T47D (cell line): ENCODE results near the gene PGF.

Experiments used
- DNase-seq, 2 experiments: peaks; one replicate each; pipeline versions ENCODE4 v3.0.0 to v3.0.0-alpha.2; 2011 to 2012; ENCODE audit warnings: low read depth in 1 of 2, low spot score in 1 of 2
- JUND ChIP-seq: IDR thresholded peaks from 2 replicates; pipeline ENCODE4 v1.6.1; 2012; ENCODE audit warnings: low read depth
- in situ Hi-C: cut with HindIII; loops from 2 replicates; pipeline ENCODE4 v1.10.0; 2016; ENCODE audit warnings: low sequenced_read_pairs, low pct_unique_long_range_greater_than_20kb

Gene PGF

DNA sequence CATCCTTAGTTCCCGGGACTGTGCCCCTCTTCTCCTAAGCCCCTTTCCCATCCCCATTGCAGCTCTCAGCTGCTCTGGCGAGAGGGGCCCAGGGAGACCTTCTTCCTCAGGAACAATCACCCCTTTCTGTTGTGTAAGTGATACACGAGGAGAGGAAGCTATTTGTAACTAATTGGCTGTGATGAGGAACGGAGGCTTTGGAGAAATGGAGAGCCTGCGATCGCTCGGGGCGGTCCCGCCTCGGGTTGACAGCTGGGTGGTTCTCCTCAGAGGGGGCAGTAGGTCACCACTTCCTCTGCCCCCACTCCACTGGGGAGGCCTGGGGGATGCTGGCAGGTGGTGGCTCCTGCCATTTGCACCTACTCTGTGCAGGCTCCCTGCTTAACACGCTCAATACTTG lies 6.6 kb upstream of the PGF start:
- in situ Hi-C loops: no loop called here
- DNase-seq: no peak
- TF ChIP-seq JUND: no peak

DNA sequence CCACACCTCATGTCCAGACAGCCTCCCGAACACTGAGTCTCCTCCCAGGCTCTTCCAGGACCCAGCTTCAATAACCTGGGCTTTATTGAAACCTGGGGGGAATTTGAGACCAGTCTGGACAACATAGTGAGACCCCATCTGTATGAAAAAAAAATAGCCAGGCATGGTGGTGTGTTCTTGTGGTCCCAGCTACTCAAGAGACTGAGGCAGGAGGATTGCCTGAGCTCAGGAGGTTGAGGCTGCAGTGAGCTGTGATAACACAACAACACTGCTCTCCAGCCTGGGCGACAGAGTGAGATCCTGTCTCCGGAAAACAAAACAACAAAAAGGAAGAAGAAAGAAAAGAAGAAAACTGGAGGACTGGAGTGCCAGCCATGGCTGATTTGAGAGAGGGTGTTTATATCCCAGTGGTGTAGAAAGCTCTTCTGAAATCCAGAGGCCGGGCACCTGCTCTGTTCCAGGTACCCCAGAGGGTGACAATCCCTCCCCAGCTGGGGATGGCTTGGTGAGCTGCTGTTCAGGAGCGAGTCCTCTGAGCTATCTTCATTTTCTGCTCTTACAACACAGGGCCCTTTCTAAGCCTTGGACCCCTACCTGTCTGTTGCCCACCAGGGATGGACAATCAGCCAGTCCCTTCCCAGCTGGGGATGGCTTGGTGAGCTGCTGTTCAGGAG lies 6.0 kb upstream of the PGF start:
- in situ Hi-C loops: no loop called here
- TF ChIP-seq JUND: no peak

DNA sequence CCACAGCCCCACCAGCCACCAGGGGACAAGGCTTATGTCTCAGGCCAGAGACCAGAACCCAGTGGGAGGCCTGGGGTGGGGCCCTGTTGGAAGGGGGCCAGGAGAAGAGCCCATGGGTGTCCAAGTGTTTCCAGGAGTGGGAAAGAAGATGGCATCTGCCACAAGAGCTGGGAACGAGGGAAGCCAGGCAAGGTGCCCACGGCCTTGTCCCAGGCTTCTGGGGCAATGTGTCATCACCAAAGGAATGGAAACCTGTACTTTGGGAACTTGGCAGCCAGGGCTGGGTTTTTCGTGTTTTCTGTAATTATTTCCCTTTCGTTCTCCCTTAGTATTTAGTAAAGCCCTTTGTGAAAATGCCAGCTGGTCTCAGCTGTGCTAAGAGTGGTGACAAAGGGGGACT lies 5.3 kb upstream of the PGF start:
- no peak for TF ChIP-seq JUND
- DNase-seq: no peak
- in situ Hi-C loops: no loop called here

More for the DNA sequence above, 6.0 kb upstream of the PGF start:
- DNase-seq: no peak

DNA sequence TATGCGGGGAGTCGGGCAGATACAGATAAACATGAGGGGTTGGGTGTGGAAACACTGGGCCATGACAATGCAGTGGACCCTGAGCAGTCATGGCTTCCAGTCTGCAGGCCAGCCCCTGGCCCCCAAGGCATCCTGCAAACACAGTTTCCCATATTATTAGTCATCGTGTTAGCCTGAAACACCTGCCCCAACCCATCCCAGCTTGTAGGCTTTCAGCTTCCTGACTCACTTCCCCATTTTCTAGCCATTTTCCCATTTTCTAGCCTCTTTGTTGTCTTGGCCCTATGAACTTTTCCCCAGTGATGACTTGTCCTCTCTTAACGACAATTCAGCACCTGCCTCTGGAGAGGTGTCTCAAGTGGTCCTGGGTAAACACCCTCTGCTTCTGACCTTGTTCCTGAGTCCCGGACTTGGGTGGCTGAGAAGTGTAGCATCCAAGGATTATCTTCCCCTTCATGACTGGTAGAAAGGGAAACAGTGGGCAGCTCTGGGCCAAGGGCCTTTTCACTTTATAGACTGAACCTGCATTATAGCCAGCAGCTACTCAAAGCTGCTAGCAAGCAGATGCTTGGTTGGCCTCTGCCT lies 4.3 kb upstream of the PGF start:
- in situ Hi-C loops: no loop called here
- no peak for DNase-seq
- TF ChIP-seq JUND: no peak

DNA sequence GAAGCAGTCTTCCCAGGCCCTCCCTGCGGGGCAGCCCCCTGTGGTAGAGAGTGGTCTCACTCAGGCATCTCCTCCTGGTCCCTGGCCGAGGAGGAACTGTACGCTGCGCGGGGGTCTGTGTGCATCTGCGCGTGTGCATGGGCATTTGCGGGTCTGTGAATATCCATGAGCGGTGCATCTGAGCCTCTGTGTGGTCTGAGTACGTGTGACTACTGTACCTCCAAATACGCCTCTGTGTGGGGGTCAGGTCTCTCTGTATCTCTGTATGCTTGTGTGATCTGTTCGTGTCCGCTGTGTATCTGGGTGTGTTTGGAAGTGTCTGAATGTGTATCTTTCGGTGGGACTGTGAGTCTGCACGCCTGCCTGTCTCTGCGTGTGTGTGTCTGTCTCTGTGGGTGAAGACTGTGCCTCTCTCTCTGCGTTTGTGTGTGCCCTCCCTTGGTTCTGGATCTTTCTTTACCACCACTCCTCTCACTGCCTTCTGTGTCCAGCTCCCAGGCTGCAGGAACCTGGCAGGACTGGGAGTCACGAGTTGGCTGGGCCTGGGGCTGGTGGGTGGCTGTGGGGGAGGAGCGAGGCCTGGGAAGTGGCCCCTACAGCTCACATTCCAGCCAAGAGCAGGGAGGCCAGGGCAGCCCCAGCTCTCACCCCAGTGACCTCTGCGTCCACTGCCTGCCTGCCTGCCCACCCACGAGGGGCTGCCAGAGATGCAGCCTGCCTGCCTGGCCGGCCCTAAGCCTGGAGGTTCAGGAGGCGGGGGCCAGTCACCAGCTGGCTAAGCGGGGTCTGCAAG lies 1.1 kb upstream of the PGF start:
- in situ Hi-C loops: no loop called here
- TF ChIP-seq JUND: no peak
- no peak for DNase-seq

DNA sequence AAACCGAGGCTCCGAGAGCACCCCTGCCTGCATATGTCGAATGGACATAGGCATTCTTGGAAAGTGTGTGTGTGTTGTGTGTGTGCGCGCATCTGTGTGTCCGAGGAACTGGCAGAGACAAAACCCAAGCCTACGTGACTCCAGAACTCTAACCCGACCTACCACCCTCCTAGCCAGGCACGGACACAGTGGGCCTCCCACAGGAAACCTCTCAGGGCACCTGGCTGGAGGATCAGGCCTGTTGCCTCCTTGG lies 556 bp upstream of the PGF start:
- no peak for DNase-seq
- in situ Hi-C loops: no loop called here
- TF ChIP-seq JUND: no peak

DNA sequence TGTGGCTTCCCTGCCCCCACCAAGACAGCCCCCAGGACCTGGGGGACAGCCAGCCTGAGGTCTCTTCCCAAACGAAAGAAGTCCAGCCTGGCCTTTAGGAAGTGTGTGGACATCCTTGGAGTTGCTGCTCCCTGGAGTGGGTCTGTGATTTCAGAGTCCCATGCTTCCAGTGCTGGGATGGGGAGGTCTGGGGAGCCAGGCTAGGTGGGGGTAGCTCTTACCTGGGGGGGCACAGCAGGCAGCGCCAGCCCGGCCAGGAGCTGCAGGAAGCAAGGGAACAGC lies 509 bp downstream of the PGF start:
- no peak for DNase-seq
- in situ Hi-C loops: no loop called here
- TF ChIP-seq JUND: no peak

DNA sequence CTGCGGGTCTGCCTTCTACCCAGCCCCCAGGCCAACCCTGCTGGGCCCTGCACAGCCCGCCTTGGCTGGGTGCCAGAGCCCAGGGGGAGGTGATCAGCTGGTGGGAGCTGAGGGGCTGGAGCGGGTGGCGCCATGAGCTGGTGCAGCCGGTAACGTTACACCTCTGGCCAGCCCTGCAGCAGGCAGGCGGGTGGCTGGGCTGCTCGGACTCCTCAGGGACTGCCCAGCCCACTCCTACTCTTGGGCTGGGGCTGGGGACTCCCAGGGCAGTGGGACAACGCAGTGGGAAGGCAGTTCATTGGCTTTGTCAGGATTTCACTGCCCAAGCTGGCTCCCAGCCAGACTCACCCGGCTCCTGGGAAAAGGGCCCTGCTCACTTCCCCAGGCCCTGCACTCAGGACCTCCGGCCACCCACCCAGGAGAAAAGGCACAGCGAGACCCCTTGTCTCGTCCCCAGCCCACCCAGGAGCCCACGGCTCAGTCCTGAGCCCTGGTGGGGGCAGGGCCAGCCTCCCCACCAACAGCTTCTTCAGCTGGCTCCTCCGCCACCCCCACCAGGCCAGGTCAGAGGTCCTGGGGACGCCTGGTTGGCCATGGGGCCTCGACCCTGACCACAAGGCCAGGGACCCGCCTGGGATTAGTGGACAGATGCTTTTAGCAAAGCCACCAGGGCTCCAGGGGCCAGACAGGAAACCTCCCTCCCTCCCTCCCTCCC lies 1.0 kb downstream of the PGF start:
- DNase-seq: no peak
- in situ Hi-C loops: no loop called here
- TF ChIP-seq JUND: no peak

DNA sequence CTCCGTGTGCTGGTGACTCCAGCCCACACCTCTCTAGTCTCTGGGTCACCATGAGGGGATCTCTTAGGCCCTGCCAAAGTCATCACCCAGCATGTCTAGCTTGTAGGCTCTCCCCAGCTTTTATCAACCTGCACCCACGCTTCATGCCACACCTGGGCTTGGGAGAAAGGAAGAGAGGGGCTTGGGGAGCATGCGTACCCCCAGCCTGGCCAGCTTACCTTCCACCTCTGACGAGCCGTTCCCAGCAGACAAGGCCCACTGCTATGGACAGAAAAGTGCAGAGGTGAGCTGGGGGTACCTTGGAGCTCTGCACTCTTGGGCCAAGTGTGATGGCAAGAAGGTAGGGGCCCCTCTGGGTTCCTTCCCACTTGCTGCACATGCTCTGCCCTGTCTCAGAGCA lies 1.7 kb downstream of the PGF start:
- TF ChIP-seq JUND: no peak
- DNase-seq: no peak
- in situ Hi-C loops: no loop called here

DNA sequence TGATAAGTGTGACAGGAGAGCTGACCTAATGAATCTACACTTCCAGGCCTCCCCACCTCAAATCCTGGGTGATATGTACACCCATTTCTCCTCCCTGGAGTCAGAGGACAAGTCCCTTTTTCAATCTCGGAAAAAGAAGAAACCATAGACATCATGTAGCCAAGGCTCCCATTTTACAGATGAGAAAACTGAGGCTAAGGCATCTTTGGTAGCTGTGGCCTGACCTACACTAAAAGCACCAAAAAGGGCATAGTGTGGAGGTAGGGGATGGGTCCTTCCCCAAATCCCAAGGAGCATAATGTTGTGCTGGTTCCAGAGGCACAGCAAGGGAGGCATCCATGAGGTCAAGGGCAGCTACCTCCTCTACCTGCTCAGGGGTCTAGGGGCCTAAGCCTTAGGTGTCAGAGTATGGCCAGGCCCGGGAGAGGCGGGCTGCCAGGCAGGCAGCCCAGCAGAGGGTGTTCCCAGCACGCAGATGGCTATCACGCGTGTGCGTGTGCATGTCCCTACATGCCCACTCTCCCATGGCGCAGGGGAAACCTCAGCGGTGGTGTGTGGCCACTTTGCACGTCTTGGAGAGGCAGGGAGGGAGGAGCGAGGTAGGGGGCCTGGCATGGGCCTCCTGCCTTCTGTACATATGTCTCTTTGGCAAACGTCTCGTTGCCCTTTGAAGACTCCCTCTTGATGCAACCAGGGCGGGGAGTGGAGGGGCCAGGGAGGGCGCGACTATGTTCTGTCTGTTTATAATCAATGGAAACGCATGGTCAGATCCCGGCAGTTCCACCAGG lies 2.5 kb downstream of the PGF start:
- DNase-seq: no peak
- in situ Hi-C loops: no loop called here
- TF ChIP-seq JUND: no peak

DNA sequence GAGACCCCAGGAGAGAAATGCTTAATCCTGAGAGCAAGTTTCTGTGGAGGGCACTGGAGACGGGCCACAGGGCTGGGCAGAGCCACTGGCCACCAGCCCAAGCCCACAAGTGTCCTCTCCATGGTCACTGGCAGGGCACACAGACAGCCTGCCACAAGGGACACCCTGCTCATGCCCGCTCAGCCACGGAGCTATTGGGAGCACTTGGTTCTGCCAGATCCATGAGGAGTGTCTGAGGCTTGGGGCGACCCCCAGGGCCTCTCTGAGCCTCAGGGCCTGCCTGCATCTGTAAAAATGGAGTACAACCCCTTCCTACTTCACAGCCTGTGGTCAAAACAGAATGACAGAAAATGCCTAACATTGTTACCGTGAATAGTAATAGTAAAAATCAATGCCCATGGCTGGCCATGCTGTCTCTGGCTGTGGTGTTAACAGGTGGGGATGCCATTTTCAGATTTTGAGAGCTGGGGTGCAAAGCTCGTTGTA lies 3.2 kb downstream of the PGF start:
- TF ChIP-seq JUND: no peak
- in situ Hi-C loops: no loop called here
- no peak for DNase-seq

DNA sequence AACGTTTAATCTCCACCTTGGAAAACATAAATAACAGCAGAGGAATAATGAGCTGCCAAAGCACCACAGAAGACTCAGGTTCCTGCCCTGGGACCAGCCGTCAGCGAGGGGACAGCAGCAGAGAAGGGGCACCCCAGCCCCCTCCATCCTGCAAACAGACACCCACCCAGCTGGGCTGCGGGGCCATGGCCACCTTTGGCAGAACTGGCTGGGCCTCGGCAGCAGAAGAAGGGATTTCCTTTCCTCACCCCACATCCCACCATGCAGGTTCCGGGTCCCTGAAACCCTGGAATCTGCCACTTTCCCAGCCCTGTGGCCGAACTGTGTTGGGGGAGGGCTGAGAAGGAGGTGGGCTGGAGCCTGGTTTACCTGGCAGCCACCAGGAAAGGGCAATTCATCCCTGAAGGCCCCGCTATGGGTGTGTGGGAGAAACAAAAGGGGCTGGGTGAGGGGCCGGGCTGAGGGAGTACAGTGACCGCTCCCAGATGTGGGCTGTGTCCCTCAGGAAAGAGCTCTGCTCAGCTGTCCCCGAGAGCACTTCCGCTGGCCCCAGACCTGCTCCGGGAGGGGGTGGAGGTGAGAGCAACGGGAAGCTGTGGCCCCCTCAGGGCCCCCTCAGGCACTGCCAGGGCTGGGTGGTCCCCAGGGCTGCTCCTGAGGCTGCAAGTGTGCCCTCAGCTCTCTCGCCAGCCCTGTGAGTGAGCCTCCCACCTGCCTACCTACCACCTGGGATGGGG lies 3.8 kb downstream of the PGF start:
- no peak for TF ChIP-seq JUND
- no peak for DNase-seq
- in situ Hi-C loops: no loop called here
